GM21526 (cell line): Measurements from ENCODE around the gene SELENOS.
A peak's percentile ranks its signal among the peaks of the same experiment; 100 is the strongest.

ENCODE experiments used
- ATAC-seq: cut with Tn5 transposase; IDR thresholded peaks from one replicate; pipeline ENCODE4 v1.9.1; 2021; ENCODE audit warnings: moderate library complexity; ENCODE audit not compliant: unreplicated experiment, low FRiP score

The SELENOS gene, protein sequence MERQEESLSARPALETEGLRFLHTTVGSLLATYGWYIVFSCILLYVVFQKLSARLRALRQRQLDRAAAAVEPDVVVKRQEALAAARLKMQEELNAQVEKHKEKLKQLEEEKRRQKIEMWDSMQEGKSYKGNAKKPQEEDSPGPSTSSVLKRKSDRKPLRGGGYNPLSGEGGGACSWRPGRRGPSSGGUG

DNA sequence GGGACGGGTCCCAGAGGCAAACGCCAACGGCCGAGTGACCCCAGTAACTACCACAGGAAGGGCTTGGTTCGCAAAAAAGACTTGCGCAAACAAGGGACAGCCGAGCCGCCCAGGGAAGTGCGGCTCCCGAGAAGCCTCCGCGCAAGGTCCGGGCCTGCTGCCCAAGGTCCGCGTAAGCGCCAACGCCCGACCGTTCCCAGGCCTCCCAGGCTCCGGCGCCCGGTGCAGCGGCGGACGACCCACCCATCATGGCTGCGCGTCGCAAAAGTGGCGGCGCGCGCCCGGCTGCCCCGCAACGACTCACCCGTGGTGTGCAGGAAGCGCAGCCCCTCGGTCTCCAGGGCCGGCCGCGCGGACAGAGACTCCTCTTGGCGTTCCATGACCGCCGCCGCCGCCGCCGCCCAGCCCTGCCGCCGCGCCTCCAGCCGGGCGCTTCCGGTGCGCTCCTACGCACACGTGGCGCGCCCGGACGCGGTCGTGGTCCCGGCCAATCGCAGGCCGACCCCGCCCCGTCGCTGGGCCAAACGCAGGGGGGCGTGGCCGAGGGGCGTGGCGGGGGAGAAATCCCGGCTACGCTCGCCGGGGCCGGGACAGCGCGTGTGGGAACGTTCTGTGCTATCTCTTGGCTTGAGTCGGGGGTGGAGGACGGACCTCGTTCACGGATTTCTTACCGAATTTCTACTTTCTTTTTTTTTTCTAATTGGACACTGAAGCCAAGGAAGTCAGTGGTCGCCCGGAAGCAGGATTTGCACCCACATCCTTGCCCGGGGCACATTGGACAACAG is at the start of gene SELENOS:
Gene SELENOS (minus strand): TSS at position 448 of the 785 bp plus-strand sequence. CDS start 68 bp downstream, at position 380.
- ATAC-seq, result peak; percentile 85

DNA sequence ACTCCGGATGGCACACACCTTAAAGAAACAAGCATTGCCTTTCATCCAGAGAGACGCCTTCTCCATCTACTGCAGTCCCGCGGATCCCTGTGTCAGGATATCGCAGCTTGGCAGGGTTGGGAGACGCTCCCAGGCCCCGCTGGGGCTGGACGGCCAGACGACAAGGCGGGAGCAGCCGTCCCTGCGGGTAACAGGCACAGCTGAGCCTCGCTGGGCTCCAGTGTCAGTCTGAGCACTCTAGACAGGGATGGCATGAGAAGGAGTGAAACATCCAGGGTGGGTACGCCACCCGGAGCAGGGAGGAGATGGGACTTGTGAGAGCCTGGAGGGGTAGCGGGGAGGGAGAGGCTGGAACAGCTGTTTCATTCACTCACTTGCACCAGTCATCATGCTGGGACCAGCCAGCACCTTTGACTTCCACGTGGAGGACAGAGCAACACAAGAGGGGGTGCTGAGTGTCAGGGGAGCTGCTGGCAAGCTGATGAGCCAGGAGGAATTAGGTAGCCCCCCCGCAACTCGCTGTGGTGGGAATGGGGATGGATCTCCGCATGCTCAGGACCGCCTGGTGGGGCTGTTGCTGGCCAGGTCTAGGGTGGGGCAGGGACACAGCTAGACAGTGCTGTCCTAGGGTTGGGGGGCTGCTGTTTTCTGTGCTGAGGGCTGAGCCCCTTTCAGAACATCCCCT is 49.3 kb upstream of the SELENOS start:
- no peak for ATAC-seq

DNA sequence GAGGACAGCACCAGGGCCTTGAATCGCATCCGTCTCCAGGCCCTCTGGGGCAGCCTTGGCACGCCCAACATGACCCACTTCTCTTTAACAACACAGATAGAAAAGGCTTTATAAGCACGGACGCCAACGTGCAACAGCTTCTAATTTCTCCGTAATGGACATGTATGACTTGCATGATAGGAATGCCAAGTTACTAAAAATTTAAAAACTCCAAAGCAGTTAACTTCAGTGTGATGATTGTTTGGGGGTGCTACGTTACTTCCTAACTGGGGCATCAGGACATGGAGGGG is 48.7 kb upstream of the SELENOS start:
- ATAC-seq, result no peak

DNA sequence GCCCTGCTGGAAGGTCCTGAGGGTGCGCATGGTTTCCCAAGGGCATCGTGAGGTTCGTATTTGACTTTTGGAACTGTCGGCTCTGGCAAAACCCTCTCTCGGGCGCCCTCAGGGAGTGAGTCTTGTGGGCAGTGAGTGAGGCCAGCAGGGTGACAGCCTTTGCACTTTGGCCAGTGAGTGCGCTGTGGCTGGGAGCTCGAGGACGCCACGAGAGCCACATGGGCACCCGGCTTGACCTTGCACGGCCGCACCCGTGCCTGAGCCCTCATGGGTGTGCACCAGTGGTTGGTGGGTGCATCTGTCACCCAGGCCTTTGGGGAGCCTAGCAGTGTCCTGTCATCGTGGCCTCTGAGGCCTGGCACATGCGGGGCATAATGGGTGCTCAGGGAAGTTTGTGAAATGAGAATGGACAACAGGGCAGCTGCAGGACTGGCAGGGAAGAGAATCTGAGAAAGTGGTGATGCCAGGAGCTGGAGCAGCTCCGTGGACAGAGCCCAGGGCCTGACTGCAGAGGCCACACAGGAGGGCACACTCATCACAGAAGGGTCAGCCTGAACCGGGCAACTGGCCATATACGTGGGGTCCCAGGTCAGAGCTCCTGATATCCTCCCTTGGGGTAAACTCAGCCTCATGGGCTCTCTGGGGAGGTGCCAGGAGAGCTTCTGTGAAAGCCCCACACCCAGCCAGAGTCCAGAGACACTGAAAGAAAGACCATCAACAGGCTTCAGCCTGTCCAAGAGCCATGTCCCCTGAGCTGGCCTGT is 48.2 kb upstream of the SELENOS start:
- ATAC-seq, result no peak

DNA sequence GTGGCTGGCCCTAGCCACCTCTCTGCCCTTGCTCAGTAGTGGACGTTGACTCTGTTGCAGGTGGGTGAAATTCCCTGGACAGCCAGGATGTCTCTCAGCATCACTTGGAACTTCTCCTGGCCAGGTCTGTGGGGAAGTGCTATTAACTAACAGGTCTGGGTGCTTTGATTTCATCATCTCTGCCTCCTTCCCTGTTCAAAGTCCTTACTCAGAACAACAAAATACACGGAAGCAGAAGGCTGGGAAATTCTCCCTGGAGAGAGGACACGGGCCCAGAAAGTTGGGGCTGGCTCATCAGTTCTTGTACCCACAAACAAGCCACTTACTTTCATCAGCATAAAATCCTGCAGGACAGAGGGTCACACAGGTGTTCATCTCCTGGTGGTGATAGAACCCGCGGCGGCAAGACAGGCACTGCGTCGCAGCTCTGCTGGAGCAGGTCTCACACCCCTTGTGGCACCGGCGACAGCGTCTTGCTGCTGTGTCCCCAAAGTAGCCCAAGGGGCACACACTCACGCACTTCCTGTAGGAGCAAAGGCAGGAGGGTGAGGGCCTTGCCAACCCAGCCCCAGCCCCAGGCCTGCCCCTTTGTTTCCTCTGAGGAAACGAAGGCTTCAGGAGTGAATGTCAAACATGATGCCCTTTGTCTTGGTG is 47.4 kb upstream of the SELENOS start:
- no peak for ATAC-seq

DNA sequence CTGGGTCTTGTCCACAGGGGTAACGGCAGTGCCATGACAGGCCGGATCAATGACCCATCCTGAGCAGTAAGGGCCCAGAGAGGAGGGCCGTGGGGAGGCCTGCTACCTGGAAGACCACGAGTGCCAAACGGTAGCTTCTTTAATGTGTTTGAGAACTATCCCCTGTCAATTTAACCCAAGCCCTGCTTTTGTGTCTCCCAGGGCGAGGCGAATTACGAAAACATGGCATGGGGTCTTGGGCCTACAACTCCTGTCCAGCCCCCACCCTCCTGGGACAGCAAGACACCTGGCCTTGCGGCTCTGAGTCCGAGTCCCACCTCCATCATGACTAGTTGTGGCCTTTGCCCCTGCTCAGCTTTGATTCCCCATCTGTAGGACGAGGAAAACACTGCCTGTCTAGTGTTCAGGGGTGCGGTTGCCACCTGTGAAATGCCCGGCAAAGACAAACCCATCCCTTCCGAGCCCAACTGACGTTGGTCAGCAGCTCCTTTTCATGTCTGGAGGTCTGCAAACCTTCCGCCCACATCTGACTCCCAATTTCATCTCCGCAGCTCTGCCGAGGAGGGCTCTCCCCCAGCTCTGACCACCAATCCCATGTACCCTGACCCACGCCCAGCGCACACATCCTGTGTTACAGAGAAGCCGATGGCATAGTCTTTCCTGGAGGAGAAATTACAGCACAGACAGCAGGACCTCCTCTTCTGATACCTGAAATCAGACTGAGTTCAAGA is 46.7 kb upstream of the SELENOS start:
- no peak for ATAC-seq

DNA sequence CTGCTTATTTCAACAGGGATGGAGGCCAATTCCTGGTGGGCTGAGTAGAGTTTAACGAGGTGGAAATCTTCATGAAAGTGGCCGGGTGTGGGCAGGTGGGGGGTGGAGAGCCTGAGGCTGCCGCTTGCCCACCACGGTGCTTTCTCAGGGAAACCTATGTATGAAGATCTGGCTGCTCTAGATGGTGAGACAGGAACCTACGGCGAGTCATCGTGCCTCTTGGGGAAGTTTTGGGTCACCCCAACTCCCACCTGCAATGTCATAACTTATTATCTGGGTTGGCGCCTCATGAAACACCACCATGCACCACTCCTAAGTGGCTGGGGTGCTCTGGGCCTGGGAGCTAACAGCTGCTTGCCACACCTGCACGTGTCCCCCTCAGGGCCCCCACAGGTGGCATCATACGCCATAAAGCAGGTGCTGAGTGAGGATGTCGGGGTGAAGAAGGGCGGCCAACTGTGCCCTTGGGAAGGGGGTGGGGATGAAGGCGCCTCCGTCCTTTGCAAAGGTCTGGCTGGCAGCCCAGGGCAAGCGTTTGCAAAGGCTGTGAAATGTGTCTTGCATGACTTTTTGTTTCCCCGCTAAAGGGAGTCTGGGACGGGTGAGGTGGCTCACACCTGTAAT is 45.7 kb upstream of the SELENOS start:
- ATAC-seq, result no peak

DNA sequence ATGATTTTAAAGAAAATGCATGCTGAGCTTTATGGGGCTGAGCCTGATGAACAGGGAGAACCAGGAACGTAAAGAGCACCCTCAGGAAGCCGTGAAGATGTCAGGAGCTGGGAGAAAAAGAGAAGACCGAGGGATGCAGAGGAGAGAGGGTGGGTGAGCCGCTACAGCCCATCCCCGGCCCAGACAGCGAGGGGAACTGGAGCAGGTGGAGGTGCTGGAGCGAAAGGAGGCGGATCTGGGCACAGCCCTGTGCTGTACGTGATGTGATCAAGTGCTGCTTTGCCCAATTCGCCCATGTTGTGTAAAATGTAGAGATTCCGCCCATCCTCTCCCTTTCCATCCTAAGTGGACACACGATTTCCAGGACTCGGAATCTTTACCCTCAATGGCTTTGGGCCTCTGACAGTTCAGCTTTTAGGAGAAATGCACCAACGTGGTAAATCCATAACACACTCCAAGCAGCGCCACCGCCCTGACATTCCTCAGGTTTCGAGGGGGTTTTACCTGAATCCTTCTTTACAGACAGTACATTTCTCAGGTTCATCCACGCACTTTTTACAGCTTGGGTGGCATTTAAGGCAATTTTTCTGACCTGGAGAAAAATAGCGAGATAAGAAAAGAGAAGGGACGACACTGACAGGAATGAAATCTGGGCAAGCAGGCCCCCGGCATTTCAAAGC is 44.9 kb upstream of the SELENOS start:
- ATAC-seq, result no peak

DNA sequence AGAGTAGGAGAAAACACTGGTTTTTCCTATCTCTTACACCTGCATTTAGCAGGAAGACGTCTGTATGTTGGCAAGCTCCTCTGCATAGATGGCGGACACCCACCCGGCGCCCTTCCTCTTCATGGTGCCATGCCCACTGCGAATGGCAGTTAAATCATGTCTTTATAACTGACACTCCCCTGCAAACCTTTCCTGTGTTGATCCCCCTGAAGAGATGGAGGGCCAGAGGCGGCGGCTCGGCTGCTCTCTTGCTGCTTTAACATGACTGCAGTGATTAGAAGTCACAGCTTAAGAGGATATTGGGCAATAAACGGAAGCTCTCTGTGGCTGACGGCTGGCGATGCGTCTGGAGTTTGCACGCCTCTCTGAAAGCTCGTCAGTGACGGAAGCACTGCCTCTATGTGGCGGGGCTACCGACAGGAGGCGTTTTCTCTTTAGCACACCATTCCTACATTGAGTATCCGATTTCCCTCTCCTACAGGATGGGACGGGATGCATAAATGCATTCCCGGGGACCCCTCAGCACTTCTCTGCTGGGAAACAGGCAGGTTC is 43.3 kb upstream of the SELENOS start:
- ATAC-seq, result peak; percentile 77

DNA sequence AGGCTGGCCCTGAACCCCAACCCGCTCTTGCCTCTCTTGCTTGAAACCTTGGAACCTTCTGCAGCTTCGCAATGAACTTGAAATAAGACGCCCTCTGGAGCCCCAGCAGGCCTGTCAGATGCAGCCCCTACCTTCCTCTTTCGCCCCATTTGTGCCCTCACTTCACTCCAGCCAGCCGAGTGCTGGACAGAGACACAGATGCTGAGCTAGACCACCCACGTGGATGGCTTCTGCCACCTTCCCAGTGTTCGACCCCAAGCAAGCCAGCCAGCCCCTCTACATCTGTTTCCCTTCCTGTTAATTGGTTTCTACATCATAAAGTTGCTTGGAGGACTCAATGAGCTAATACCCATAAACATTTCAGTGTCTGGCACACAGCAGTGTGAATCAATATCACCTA is 41.6 kb upstream of the SELENOS start:
- ATAC-seq, result no peak

DNA sequence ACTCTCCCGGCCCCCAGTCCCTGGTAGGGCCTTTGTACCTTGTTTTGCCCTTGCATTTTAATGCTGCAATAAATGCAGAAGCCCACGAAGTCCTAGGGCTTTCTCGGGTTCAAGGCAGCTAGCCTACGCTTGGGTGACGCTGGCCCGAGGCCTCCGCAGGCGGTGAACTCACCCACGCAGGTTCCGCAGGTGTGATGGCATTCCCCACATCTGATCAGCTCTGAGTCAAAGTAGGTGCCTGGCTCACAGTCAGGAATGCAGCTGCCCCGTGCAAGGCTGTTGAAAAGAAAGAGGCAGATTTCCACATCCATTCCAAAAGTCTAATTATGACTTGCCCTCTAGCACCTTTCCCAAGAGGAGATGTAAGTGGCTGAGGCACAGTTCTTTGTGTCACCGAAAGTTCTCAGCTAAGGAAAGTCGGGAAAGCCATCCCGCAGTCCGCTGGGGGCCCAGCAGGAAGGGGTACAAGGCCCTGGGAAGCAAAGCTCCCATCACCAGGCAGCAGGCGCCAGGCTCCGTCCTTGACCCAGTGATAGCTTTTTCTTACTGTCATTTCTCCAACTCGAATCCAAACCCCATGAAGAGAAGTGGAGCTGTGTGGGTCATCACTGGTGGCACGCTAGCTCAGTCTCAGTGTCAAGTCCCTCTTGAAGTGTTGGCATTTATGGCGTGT is 41.0 kb upstream of the SELENOS start:
- no peak for ATAC-seq

DNA sequence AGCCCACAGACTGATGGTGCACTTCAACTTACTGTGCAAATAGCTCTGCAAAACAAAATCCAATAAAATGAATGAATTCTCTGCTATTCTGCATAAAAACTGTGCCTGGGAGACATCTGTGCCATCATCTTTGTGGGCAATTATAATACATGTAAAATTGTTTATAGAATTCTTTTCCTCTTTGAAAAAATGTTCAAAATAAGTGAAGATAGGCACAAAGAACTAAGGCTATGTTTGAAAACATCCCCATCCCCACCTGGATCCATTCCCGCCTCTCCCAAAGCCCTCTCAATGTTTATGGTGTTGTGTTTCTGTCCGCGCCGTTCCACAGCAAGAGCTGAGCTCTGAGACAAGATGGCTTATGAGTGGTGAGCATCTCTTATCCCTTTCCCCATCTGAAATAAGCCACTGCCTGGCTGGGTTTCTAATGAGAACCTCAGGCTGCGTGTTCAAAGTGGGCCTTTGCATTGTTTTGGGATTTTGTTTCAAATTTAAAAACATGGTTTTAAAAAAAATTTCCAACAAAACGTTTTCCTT is 40.1 kb upstream of the SELENOS start:
- no peak for ATAC-seq

DNA sequence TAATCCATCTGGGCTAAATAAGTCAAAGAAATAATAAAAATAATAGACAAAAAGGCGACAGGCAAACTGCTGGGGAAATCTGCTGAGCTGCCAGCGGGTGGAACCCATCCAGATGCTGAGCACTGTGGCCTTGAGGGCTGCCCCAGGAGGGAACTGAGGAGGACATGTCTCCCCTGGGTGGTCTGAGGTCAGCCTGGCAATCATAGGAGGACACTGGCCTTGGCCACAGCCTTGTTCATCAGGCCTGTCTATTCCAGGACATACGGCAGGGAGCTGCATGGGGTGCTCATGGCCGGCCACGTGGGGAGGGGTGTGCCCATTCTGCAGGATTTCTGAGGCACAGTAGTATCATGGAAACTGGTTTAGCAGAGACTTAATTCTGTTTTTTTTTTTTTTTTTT is 39.2 kb upstream of the SELENOS start:
- ATAC-seq, result no peak

DNA sequence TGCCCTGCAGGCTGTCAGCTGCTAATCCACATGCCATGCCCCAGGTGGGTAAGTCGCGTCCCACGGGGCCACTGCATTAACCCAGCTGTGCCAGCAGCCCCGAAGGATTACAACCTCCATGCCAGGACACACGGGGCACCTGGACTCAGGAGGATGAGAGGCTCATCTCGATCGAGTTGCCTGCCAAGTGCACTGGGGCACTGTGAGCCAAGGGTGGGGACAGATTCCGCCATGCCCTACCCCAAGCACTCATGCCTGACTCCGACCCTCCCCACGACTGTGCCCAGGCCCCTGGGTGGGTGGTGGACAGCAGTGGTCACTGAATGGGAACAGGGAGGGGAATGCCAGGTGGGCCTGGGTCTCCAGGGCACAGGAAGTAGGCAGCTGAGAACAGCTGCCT is 38.5 kb upstream of the SELENOS start:
- ATAC-seq, result no peak

DNA sequence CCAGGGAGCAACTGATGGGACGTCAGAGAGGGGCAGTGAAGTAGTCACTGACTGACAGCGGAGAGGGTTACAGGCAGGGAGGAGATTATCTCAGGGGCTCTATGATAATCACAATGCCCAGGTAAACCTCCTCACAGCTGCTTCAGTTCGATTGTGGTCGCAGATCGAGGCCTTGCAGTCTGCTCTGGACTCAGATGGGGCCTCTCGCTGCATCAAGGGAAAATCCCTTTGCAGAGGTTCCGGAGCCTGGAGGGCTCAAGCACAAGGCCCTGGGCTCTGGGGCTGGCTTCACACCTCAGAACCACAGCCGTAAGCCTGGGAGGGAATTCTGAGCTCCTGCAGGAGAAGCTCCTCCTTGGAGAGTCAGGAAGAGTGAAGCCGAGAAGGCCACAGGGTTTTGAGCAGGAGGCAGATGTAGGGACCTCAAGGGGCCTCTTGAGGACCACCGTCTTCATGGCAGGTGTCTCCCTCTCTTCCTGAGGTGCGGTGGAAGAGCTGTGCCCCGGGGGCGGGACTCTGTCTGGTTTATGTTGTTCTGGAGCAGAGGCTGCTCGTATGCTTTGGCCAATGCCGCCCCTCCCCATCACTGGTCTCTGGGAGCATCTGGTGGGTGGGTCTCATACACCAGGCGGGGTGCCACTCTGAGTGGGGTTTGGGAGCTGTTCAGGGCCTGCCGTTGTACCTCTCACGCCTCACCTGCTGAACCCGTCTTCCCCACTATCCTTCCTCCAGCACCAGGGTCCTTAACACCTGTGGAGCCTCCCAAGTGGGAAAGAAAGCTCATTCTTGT is 37.2 kb upstream of the SELENOS start:
- ATAC-seq, result no peak

DNA sequence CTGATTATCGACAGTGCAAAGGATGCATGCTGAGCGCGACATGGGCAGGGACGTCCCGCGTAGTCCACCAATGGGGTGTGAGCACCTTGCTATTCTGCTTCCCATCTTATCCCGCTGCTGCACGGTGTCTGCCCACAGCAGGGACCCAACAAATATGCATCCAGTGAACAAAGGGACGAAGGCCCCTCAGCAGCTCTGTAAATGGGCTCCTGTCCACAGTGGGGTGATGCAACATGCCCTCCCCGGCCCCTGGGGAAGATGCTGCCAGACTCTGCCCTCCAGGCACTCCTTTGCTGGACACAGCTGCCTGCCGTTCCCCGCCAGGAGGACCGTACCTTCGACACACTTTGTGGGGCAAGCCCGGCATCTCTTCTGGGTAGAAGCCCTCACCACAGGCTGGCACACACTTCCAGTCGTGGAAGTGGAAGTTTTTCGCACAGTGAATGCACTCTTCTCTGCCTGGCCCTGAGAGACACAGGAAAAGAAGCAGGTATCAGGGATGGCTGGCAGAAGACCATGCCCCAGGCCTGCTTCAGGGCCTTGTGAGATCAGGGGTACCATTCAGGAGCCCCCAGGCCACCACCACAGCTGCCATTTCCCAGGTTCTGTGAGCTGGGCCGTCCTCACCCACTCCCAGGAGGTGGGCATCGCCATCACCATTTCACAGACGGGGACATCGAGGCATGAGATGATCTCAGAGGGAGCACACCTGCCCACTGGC is 35.9 kb upstream of the SELENOS start:
- ATAC-seq, result no peak

DNA sequence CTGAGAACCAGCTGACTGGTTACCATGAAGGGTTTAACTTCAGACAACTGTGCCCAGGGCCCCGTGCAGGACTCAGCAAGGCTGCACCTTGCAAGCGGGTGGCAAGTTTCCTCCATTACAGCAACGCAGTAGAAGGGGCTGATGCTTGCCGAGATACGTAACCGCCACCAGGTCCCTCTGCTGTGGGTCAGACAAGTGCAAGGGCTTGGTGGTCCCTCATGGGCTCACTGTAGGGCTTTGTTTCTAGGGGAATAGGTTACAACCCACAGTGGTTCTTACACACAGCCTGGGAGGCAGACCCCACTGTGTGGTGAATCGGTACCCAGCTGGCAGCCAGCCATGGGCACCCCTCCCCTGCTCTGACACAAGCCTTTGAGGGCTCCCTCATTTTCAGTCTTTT is 33.2 kb upstream of the SELENOS start:
- ATAC-seq, result no peak
